ENCODE results near the gene MISP. TPM values are rescaled to one million over a fixed set of nuclear protein-coding genes. Genes with fewer than 3 reads are reported as not detected.

The MISP gene
- total and polyA plus RNA-seq, 9 of the 15 experiments (the other 6 are each of a cell fraction or from before 2014, with no cell fraction given), result 0.04 to 0.29 (median 0.05) TPM; not detected in 5

GRCh38 chr19:788983-789700 lies 38.2 kb downstream of the MISP start (continued):
- peak; percentile 75 for TF ChIP-seq MGA (IDR thresholded peaks at IDR 0.05)
- TF ChIP-seq ZNF175 (CRISPR knock-in tag; IDR thresholded peaks at IDR 0.05; ENCODE audit: low read depth), result peak; percentile 15; the same call in 1 of the 2 replicates
- no peak for TF ChIP-seq ZNF77 (CRISPR knock-in tag; IDR thresholded peaks at IDR 0.05)
- no peak for TF ChIP-seq PCBP1 (IDR thresholded peaks at IDR 0.05; ENCODE audit: low read depth, low read length, poor library complexity, severe bottlenecking)
- TF ChIP-seq ETS1 (conservative IDR thresholded peaks at IDR 0.05; ENCODE audit: control insufficient read depth, low read depth, low read length), result no peak
- no peak for TF ChIP-seq ZNF830 (CRISPR knock-in tag; IDR thresholded peaks at IDR 0.05)
- TF ChIP-seq PHF8 (IDR thresholded peaks at IDR 0.05; ENCODE audit: borderline replicate concordance, low read length), result peak; percentile 21; the same call in 1 of the 2 replicates
- TF ChIP-seq GATAD2B (IDR thresholded peaks at IDR 0.05; ENCODE audit: borderline replicate concordance), result no peak
- TF ChIP-seq ZBTB26 (CRISPR knock-in tag; IDR thresholded peaks at IDR 0.05), result no peak
- TF ChIP-seq MCM2 (IDR thresholded peaks at IDR 0.05; ENCODE audit: low read depth), result no peak
- TF ChIP-seq ZNF766 (CRISPR knock-in tag; conservative IDR thresholded peaks at IDR 0.05), result peak; percentile 68; the same call in 1 of the 2 replicates
- peak; percentile 77 for TF ChIP-seq RBFOX2 (IDR thresholded peaks at IDR 0.05; ENCODE audit: low read depth, low read length)
